ENCODE data around the gene MTG2.

Gene MTG2

DNA sequence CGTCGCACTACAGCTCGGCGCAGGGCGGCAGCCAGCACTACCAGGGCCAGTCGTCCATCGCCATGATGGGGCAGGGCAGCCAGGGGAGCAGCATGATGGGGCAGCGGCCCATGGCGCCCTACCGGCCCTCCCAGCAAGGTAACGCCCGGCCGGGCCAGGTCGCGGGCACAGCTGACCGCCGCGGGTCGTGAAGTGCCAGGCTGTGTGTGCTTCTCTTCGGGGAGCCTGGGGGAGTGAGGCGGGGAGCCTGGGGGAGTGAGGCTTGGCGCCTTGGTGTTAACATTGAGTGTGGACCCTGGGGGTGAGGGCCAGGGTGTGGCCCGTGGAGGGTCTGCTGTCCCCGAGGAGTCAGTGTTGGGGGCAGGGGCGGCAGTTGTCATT is 19.4 kb upstream of the MTG2 start:
- no peak for DNase-seq (ENCODE audit: low spot score)

DNA sequence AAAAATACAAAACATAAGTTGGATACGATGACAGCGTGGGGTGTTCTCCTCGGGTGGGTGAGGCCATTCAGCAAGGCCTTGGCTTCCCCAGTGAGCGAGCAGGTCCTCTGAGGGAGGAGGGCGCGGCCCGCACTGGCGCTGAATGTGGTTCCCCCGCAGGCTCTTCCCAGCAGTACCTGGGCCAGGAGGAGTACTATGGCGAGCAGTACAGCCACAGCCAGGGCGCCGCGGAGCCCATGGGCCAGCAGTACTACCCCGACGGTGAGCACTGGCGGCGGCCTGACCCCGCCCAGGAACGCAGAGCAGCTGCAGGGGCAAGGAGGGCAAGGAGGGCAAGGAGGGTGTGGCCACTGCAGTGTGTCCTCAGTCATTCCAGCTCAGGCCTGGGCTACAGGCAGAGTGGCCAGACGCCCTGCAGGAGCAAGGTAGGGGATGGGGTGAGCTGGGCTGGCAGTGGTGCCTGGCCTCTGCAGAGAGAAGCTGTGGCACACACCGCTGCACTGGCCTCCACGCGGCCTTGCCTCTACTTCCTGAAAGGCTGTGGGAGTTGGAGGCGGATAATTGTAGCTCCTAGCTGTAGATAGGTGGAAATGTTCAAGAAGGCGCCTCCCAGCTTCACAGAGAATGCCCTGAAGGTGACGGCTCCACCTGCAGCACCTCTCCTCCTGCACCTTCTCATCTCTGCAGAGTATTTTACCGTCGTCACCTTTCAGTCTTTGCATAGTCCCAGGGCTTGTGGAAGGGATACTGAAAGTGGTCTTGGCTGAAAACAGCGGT is 18.7 kb upstream of the MTG2 start:
- DNase-seq (ENCODE audit: low spot score) = no peak

DNA sequence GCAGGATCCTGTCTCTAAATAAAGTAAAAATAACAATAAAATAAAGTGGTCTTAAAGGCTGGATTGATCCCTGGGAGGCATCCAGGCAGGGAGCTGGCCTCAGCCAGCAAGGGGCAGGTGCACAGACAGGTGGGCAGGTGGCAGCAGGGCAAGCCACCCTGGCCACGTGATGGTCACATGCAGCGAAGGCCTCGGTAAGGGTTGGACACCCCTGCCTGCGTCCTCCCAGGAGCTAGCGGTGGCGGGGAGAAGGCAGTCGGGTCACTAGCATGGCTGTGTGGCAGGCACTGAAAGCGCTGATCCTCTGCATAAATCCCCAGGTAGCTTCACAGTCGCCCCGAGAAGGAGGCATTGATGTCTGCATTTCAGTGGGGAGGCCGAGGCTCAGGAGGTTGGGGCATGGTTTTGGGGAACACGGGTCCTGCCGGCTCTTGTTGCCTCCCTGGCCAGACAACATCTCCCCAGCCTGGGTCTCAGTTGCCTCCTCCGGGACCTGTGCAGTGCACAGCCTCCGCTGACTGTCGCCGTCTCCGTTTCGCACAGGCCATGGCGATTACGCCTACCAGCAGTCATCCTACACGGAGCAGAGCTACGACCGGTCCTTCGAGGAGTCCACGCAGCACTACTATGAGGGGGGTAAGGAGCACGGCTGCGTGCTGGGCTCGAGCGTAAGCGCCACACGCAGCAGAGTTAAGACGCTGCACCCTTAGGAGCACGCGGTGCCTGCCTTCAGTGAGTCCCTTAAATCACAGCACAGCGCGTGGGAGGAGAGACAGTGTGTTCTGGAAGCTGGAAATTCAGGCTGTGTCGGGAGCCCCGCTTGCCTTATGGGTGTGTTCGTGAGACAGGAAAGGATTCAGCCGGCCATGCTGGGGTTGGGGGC is 17.7 kb upstream of the MTG2 start:
- DNase-seq (ENCODE audit: low spot score) = no peak

DNA sequence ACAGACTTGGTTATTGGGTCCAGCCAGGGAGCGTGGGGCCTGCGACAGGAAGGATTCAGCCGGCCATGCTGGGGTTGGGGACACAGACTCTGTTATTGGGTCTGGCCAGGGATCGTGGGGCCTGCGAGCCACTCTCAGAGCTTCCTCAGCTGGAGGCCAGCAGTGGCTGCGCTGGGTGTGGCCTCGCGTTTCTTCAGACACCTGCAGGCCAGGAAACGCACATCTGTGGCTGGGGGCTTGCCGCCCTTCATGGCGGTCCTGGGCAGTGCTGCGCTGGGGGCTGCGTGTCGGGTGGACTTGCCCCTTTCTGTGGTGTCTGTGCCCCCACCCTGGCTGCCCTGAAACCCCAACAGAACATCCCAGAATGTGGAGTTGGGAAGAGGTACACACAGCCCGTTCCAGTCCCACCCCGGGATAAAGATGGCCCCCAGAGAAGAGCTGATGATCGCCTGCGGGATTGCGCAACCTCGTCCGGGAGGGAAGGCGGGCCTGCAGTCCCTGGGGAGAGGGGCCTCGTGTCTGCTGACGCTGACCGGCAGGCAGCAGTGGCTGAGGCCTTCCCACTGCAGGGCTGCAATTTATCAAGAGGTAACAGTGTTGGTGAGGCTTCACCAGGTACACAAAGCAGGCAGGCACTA is 16.9 kb upstream of the MTG2 start:
- DNase-seq (ENCODE audit: low spot score) = no peak

DNA sequence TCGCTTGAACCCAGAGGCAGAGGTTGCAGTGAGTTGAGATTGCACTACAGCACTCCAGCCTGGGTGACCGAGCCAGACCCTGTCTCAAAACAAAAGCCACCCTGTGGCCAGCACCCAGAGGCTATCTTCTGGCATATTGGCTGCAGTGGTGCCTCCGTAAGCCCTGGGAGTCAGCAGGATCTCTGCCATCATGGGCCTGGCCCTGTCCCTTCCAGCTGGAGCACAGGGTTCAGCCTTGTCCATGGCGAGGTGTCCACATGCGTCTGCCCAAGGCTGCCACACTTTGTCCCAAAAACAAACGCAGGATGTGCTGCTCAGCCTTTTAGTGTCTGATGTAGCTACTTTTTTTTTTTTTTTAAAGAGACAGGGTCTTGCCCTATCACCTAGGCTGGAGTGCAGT is 15.4 kb upstream of the MTG2 start:
- no peak for DNase-seq (ENCODE audit: low spot score)

DNA sequence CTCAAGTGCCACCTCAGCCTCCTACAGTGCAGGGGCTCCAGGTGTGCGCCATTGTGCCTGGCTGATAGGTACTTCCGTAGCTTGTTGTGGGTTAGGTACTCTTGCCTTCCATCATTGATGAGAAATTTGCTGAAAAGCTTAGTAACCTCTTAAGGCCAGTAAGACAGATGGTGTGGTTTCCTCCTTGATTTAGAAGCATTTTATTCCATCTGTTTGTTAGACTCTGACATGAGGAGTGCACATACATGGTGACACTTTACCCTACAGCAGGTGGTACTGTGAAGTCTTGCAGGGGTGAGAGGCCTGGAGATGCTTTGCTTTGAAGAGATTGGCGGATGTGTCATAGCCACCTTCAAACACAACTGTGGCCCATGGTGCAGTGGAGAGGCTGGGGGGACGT is 14.8 kb upstream of the MTG2 start:
- DNase-seq (ENCODE audit: low spot score) = no peak

DNA sequence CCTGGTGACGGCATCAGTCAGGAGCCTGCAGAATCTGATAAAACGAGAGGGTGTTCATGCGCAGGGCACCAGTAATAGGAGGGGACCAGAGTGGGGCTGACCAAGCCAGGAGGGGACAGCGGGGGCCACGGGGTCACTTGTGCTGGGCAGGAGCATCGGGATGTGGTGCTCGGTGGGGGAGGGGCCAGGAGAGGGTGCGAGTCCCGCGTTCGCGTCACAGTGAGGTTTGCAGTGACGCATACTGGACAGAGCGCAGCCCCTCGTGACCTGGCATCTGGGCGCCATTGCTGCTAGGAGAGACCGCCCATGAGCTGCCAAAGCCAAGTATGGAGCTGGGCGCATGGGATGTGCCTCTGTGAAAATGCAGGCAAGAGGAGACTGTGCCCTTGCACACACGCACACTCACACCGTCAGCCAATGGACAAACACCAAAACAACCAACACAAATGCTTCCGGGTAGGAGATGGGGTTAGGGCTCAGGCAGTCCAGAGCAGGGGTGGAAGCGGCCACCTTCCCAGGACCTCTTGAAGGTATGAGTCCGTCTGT is 13.9 kb upstream of the MTG2 start:
- DNase-seq (ENCODE audit: low spot score) = no peak

DNA sequence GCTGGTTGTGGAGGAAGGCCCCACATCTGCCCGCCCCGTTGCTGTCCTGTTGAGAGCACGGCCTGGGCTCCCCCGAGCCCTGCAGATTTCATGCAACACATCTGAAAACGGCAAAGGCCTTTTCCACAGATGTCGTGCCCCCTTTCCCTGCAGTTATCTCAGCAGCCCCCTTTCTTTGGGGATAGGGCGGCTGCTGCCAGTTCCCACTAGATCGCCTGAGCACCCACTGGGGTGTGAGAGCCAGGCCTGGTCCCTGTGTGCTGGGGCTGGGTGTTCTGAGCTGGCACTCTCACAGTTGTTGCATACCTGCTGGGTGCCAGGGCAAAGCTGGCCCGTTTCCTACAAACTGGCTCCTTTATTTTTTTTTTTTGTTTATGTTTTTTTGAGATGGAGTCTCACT is 12.3 kb upstream of the MTG2 start:
- no peak for DNase-seq (ENCODE audit: low spot score)

DNA sequence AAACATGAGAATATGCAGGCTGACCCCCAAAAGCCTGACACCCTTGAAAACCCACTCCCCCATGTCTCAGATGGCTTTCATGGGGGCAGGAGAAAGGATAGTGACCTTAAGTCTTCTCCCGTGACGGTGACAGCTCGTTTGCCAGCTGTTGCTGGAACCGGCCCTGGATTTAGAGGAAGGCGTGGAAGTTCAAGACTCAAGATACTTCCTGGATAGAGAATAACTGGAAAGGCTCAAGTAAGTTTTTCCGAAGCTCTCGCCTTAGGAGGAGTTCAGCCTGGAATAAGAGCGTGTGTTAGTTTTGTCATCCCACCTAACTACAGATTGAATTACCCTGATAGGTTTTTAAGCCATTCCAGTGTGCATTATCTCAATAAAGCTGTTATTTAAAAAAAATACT is 11.6 kb upstream of the MTG2 start:
- no peak for DNase-seq (ENCODE audit: low spot score)

DNA sequence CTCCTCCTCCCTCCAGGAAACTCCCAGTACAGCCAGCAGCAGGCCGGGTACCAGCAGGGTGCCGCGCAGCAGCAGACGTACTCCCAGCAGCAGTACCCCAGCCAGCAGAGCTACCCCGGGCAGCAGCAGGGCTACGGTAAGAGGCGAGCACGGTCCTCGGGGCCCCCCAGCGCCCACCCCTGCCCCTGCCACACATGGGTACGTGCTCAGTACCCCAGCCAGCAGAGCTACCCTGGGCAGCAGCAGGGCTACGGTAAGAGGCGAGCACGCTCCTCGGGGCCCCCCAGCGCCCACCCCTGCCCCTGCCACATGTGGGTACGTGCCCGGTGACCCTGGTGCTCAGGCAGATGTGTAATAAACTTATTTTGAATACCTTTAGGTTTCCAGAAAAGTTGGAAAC is 10.2 kb upstream of the MTG2 start:
- no peak for DNase-seq (ENCODE audit: low spot score)

DNA sequence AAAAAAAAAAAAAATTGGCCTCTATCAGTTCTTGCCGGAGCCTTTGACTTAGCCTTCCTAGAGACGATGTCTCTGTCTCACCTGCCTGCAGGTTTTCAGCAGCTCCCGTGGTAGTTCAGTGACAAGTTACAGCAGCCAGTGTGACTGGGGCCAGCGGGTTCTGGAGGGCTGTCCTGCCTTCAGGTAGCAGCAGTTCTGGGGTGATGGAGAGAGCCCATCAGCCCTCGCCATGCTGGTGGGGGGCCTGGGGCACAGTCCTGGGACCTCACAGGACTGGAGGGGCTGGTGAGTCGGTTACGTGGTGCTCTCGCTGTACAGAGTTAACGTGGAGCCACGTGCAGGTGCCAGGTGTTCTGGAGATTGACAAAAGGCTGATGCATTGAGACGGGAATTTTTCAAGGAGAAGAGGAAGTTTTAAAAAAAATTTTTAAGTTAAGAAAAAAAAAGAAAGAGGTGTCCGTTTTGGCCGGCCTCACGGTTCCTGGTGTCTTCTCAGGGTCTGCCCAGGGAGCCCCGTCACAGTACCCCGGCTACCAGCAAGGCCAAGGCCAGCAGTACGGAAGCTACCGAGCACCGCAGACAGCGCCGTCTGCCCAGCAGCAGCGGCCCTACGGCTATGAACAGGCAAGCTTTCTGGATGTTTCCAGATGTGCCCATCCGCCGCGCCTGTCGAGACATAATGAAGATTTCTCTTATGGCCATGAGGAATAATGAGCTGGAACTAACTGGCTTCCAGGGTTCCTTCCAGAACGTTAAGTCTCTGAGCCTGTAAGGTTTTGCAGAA is 8.6 kb upstream of the MTG2 start:
- no peak for DNase-seq (ENCODE audit: low spot score)

DNA sequence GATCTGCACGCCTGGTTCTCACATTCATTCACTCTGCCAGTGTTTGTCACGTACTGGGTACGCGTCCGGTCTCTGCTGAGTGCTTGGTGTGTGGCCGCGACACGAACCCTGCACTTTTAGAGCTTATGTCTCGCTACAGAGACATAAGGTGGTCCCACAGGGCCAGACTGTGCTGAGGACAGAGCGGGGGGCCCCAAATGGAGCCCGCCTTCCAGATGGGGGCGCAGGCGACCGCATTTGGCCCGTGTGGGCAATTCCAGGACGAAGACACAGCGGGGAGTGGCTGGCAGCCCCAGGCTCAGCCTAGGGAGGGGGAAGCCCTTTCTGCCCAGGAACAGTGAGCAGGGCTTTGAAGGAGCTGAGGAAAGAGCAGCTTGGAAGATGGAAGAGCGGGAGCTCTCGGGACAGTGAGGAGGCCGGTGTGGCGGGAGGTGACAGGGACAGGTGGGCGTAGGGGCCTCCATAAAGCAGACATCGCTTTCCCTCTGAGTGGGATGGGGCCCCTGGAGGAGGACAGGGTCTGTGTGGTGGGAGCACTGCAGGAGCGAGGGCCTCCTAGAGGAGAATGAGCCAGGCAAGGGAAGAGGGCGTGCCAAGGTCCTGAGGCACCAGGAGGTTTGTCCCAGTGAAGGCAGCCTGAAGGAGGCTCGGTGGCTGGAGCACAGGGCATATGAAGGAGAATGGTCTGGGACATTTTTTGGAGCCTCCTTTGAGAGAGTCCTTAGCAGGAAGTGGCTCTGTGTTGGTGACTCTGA is 7.8 kb upstream of the MTG2 start:
- DNase-seq (ENCODE audit: low spot score) = no peak

DNA sequence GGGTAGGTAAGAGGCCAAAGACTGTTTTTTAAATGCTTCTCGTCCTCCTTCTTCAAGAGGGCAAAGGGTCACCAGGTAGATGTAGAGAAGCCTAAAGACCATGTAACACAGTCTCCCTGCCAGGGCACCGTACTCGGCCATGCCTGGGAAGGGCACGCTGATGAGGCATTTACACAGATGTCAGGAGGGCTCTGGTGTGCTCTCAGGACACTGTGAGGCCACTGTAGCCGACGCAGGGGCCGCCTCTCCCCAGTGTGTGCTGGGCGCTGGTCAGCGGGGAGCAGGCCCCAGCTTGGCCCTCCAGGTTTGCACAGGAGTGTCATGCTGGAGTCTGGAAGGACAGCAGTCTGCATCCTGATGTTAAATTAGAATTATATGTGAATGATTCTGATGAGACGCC is 7.1 kb upstream of the MTG2 start:
- DNase-seq (ENCODE audit: low spot score) = no peak

DNA sequence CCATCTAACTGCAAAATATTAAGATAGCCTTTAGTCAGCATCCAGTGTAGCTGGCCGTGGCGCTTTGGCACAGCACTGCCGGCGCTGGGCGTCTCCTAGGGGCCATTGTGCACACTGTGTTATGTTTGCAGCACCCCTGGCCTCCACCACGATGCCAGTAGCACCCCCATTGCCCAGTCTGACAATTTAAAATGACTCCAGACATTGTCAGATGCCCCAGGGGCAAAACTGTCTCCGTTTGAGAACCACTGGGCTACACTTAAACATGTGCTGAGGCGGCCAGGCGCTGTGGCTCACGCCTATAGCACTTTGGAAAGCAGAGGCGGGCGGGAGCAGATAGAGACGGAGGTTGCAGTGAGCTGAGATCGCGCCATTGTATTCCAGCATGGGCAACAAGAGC is 6.0 kb upstream of the MTG2 start:
- no peak for DNase-seq (ENCODE audit: low spot score)

DNA sequence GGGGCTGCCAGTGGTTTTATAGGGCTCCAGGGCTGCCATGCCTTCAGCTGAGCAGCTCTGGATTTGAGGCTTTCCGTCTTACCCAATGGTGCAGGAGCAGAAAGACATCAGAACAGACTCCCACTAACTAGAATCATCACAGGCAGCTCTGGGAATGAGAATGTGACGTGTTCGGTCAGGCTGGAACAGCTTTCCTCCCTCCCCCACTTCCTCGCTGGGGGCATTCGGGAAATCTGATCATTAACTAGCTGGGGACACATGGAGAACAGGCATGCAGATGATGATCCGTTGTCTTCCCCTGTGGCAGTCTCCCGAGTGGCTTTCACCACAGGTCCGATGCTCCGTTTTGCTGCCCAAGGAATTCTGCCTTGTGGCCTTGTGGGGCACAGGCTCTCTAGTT is 5.5 kb upstream of the MTG2 start:
- no peak for DNase-seq (ENCODE audit: low spot score)

DNA sequence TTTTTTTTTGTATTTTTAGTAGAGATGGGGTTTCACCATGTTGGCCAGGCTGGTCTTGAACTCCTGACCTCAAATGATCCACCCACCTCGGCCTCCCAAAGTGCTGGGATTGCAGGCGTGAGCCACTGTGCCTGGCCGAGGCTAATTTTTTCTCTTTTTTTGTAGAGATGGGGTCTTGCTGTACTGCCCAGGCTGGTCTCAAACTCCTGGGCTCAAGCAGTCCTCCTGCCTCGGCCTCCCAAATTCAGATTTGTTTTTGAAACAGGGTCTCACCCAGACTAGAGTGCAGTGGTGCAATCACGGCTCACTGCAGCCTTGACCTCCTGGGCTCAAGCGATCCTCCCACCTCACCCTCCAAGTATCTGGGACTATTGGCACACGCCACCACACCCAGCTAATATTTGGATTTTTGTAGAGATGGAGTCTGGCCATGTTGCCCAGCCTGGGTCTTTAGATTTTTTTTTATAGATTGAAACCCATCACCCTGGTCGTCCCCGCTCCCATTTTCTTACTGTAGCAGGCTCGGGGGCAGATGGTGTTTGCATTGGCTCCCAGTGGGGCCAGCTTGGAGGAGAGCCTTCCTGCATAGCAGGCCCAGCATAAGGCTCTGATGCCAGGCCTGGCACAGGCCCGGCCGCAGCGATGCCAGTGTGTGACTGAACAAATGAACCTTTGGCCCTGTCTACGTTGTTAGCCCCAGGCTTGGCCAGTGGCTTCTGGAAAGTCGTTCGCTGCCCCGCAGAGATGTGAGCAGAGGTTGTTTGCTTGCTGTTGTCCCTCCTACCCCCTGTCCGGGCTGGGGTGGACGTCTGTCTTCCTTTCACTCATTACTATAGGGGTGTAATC is 4.3 kb upstream of the MTG2 start:
- no peak for DNase-seq (ENCODE audit: low spot score)

DNA sequence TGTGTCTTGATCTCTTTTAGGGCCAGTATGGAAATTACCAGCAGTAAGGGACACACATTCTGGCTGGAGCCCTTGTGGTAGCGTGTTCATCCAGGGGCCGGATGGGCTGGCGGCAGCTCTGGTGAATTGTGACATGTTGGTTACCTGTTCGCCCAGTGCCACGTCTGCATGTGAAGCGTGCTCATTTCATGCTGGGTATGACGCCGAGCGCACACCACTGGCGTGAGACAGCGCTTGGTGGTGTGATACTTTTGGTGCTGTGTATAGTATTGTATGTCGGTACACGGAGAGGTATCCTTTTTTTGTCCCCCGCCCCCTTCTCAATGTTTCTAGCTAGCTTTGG is 3.7 kb upstream of the MTG2 start:
- no peak for DNase-seq (ENCODE audit: low spot score)

DNA sequence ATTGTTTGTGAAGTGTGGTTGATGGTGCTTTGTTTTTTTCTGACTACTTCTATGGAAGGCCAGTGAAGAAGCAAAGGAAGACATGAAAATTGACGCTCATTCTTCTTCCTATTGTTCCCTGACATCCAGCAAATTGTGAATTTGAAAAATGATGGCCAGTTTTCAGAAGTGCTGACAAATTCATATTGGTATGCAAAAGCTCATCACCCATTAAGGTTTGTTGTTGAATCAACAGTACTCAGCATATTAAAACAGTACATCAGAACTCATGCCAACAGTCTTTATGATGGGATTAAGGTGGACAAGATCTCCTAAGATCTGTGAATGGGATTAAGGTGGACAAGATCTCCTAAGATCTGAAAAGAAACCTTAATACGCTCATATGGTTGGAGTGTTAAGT is 1.0 kb upstream of the MTG2 start:
- no peak for DNase-seq (ENCODE audit: low spot score)

DNA sequence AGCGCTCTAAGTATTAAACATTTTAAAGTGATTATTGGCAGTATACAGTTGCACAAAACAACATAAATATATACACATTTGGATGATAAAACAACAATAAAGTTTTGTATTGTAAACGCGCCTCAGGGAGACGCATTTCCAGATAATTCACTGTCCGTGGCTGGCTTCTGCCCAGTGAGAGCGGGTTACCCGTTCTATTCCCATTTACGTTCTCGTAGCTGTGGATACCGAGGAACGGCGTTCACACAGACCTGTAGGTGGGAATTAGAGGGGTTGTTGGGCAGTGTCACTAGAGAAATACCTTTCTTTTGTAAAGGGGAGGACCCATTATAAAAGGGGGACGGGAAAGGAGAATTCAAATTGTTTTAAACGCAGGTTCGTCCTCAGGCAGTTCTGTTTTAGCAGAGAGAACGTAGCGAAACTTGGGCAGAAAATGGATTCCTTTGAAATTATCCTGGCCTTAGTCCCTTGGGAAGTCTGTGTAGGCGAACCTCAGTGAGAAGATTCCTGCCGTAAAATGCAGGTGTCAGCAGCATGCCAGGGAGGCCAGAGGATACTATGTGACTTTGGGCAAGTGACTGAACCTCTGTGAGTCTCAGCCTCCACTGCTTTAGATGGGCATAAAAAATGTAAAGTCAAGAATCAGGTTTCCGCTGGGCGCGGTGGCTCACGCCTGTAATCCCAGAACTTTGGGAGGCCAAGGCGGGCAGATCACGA is 756 bp downstream of the MTG2 start:
- no peak for DNase-seq (ENCODE audit: low spot score)

DNA sequence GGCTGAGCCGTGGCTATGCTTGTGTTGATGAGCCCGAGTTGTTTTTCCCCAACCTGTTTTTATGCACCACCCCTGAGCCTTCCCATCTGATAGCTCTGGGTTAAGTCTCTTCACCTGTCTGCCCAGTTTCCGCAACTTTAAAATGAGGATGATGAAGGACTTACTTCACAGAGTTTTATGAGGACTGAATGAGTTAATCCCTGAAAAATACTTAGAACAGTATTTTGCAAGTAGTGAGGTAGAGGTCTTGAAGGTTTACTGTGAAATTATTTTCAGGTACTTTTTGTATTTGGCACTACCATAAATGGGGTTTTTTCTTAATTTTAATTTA is 3.2 kb downstream of the MTG2 start:
- DNase-seq (ENCODE audit: low spot score) = no peak
